Ureter (tissue), 1 donor: ENCODE data around the gene AKT3. TPM values are rescaled to one million over a fixed set of nuclear protein-coding genes. Genes with fewer than 3 reads are reported as not detected.

Source experiments
- DNase-seq: peaks from one replicate; pipeline ENCODE4 v3.0.0-alpha.2; 2020; ENCODE audit warnings: low spot score
- total RNA-seq: library from RNA; stranded (reverse); gene quantifications from one replicate; pipeline ENCODE4 v1.2.4, GENCODE V29; 2023
- donor health status: DM: yes; HTN: yes; CAD: no.

Gene AKT3
- total RNA-seq, 1 donor from 2014 or later, result 82.3 TPM

GRCh38 chr1:243557866-243558265, 292.2 kb downstream of the AKT3 start:
- DNase-seq, result no peak

- DNase-seq, result no peak
These were observed 295.4 kb downstream of the AKT3 start for GRCh38 chr1:243554686-243555085.

- DNase-seq, result no peak
These were observed 297.0 kb downstream of the AKT3 start for GRCh38 chr1:243553090-243553489.

GRCh38 chr1:243550276-243550675, 299.8 kb downstream of the AKT3 start:
- DNase-seq, result no peak

GRCh38 chr1:243549791-243550190, 300.3 kb downstream of the AKT3 start:
- no peak for DNase-seq

- no peak for DNase-seq
These were observed 300.9 kb downstream of the AKT3 start for GRCh38 chr1:243549108-243549507.

GRCh38 chr1:243548516-243548915, 301.5 kb downstream of the AKT3 start:
- DNase-seq, result no peak

- no peak for DNase-seq
These were observed 302.2 kb downstream of the AKT3 start for GRCh38 chr1:243547891-243548290.

GRCh38 chr1:243546457-243546856, 303.6 kb downstream of the AKT3 start:
- no peak for DNase-seq

- DNase-seq, result no peak
These were observed 306.5 kb downstream of the AKT3 start for GRCh38 chr1:243543501-243543900.

GRCh38 chr1:243542739-243543415, 307.2 kb downstream of the AKT3 start:
- no peak for DNase-seq

GRCh38 chr1:243539636-243540035, 310.4 kb downstream of the AKT3 start:
- no peak for DNase-seq

- DNase-seq, result no peak
These were observed 315.0 kb downstream of the AKT3 start for GRCh38 chr1:243535014-243535413.

GRCh38 chr1:243529512-243529911, 320.5 kb downstream of the AKT3 start:
- no peak for DNase-seq

- DNase-seq, result no peak
These were observed 321.5 kb downstream of the AKT3 start for GRCh38 chr1:243528459-243529121.

- no peak for DNase-seq
These were observed 323.9 kb downstream of the AKT3 start for GRCh38 chr1:243526180-243526579.

GRCh38 chr1:243525085-243525487, 325.0 kb downstream of the AKT3 start:
- no peak for DNase-seq

- no peak for DNase-seq
These were observed 326.3 kb downstream of the AKT3 start for GRCh38 chr1:243523766-243524165.

- DNase-seq, result no peak
These were observed 329.2 kb downstream of the AKT3 start for GRCh38 chr1:243520831-243521230.

GRCh38 chr1:243514927-243515326, 335.1 kb downstream of the AKT3 start:
- DNase-seq, result no peak

GRCh38 chr1:243513726-243514491, 336.1 kb downstream of the AKT3 start:
- no peak for DNase-seq

GRCh38 chr1:243510928-243511327, 339.1 kb downstream of the AKT3 start:
- no peak for DNase-seq

- no peak for DNase-seq
These were observed 341.1 kb downstream of the AKT3 start for GRCh38 chr1:243508943-243509342.
